IMR-90 (cell line): ENCODE results near the gene ANGPTL4. TPM values are rescaled to one million over a fixed set of nuclear protein-coding genes. Genes with fewer than 3 reads are reported as not detected.

Experiments used
- ATAC-seq: fragments of 200-7000 bp; cut with Tn5 transposase; 2 replicates; pipeline ENCODE4 v1.9.1; 2020; ENCODE audit warnings: low read depth, mild to moderate bottlenecking, moderate library complexity
- BruUV-seq: library from RNA; stranded (reverse); fragments of 400-500 nt; replicated peaks from 2 replicates; lab custom pipeline; 2021; lab: Mats Ljungman, UMichigan
- CTCF ChIA-PET: fragments of 300-600 bp; formaldehyde crosslinking; extraction: SDS; loops from one replicate; lab custom pipeline; 2021; ENCODE audit warnings: antibody characterized with exemption; lab: Yijun Ruan, JAX
- POLR2A ChIA-PET: fragments of 300-600 bp; sonication (Branson Sonifier 250); formaldehyde crosslinking; loops from one replicate; lab custom pipeline; 2022; ENCODE audit warnings: antibody characterized with exemption; ENCODE audit not compliant: unreplicated experiment; lab: Charles Lee
- DNase-seq: peaks from one replicate; pipeline ENCODE4 v3.0.0; 2013
- H2AFZ ChIP-seq: replicated peaks from 2 replicates; pipeline ENCODE3; 2013; ENCODE audit warnings: low read length, mild to moderate bottlenecking; ENCODE audit not compliant: poor library complexity
- H2AK5ac ChIP-seq: 2 replicates; pipeline ENCODE4 v1.6.1; 2013; ENCODE audit warnings: low read depth, low read length, inconsistent platforms
- H2AK9ac ChIP-seq: replicated peaks from 2 replicates; pipeline ENCODE3; 2013; ENCODE audit warnings: mild to moderate bottlenecking, low read depth, low read length, moderate library complexity; ENCODE audit not compliant: poor library complexity
- H2BK120ac ChIP-seq: 2 replicates; pipeline ENCODE4 v1.6.1; 2013; ENCODE audit warnings: low read depth, low read length, inconsistent platforms
- H2BK15ac ChIP-seq: 3 replicates; pipeline ENCODE4 v1.6.1; 2013; ENCODE audit warnings: low read depth, low read length, inconsistent platforms
- H2BK20ac ChIP-seq: 2 replicates; pipeline ENCODE4 v1.6.1; 2013; ENCODE audit warnings: low read depth, mild to moderate bottlenecking, inconsistent platforms, low read length, moderate library complexity
- H2BK5ac ChIP-seq: 2 replicates; pipeline ENCODE4 v1.6.1; 2013; ENCODE audit warnings: mild to moderate bottlenecking, low read depth, low read length, inconsistent platforms; ENCODE audit not compliant: poor library complexity, severe bottlenecking
- H3K14ac ChIP-seq: replicated peaks from 2 replicates; pipeline ENCODE4 v1.6.1; 2013; ENCODE audit warnings: low read depth, low read length, inconsistent platforms
- H3K18ac ChIP-seq: 2 replicates; pipeline ENCODE4 v1.6.1; 2013; ENCODE audit warnings: low read depth, low read length, control low read depth
- H3K23ac ChIP-seq: 2 replicates; pipeline ENCODE4 v1.6.1; 2013; ENCODE audit warnings: low read depth, low read length, inconsistent platforms
- H3K27ac ChIP-seq: 2 replicates; pipeline ENCODE4 v1.5.1; 2013; ENCODE audit warnings: mild to moderate bottlenecking, control low read depth, low read length; ENCODE audit not compliant: insufficient read depth
- H3K27me3 ChIP-seq: 2 replicates; pipeline ENCODE4 v1.6.1; 2013; ENCODE audit warnings: low read length; ENCODE audit not compliant: control insufficient read depth, insufficient read depth
- H3K36me3 ChIP-seq: 2 replicates; pipeline ENCODE4 v1.6.1; 2013; ENCODE audit warnings: low read length, mixed read lengths; ENCODE audit not compliant: control insufficient read depth, insufficient read depth
- H3K4ac ChIP-seq: 2 replicates; pipeline ENCODE4 v1.6.1; 2013; ENCODE audit warnings: low read depth, low read length, inconsistent platforms
- H3K4me1 ChIP-seq: 2 replicates; pipeline ENCODE4 v1.6.1; 2013; ENCODE audit warnings: low read length, mixed read lengths; ENCODE audit not compliant: control insufficient read depth, insufficient read depth
- H3K4me2 ChIP-seq: 2 replicates; pipeline ENCODE4 v1.6.1; 2013; ENCODE audit warnings: low read depth, mild to moderate bottlenecking, control low read depth, low read length, moderate library complexity
- H3K4me3 ChIP-seq: 2 replicates; pipeline ENCODE4 v1.5.1; 2013; ENCODE audit warnings: low read depth, mild to moderate bottlenecking, control low read depth, low read length, moderate library complexity; ENCODE audit not compliant: insufficient read depth
- H3K56ac ChIP-seq: 2 replicates; pipeline ENCODE4 v1.6.1; 2013; ENCODE audit warnings: low read length, inconsistent platforms; ENCODE audit not compliant: insufficient read depth; ENCODE audit errors: extremely low read depth
- H3K79me1 ChIP-seq, 2 experiments: 2 replicates each; pipeline ENCODE4 v1.6.1; 2013; ENCODE audit warnings: low read length in 2 of 2, inconsistent platforms in 1 of 2, low read depth in 1 of 2
- H3K9ac ChIP-seq: 2 replicates; pipeline ENCODE4 v1.6.1; 2013; ENCODE audit warnings: low read depth, low read length, control low read depth
- H3K9me1 ChIP-seq: 2 replicates; pipeline ENCODE4 v1.6.1; 2013; ENCODE audit warnings: low read length, inconsistent platforms; ENCODE audit not compliant: insufficient read depth
- H3K9me3 ChIP-seq: 2 replicates; pipeline ENCODE4 v1.6.1; 2013; ENCODE audit warnings: low read length; ENCODE audit not compliant: control insufficient read depth, insufficient read depth
- H4K20me1 ChIP-seq: 2 replicates; pipeline ENCODE4 v1.6.1; 2013; ENCODE audit warnings: low read length, inconsistent platforms; ENCODE audit not compliant: insufficient read depth
- H4K5ac ChIP-seq: 2 replicates; pipeline ENCODE4 v1.6.1; 2013; ENCODE audit warnings: mild to moderate bottlenecking, low read depth, low read length, control low read depth
- H4K8ac ChIP-seq, 2 experiments: 2 replicates each; pipeline ENCODE4 v1.6.1; 2013; ENCODE audit warnings: low read depth in 2 of 2, low read length in 2 of 2, control low read depth in 1 of 2, inconsistent platforms in 1 of 2
- H4K91ac ChIP-seq: 2 replicates; pipeline ENCODE4 v1.6.1; 2013; ENCODE audit warnings: low read depth, low read length, inconsistent platforms; ENCODE audit not compliant: insufficient read depth
- BHLHE40 ChIP-seq: fragments of 150-350 bp; IDR thresholded peaks from 2 replicates; pipeline ENCODE4 v1.6.1; 2016; ENCODE audit warnings: mild to moderate bottlenecking, low read depth, low read length
- CEBPB ChIP-seq: IDR thresholded peaks from 2 replicates; pipeline ENCODE4 v1.6.1; 2012; ENCODE audit warnings: low read depth, low read length, improper control_type of control experiment
- CHD1 ChIP-seq: IDR thresholded peaks from 2 replicates; pipeline ENCODE4 v1.6.1; 2012; ENCODE audit warnings: low read depth, low read length, improper control_type of control experiment
- FOS ChIP-seq: fragments of 150-350 bp; IDR thresholded peaks from 2 replicates; pipeline ENCODE4 v1.6.1; 2016; ENCODE audit warnings: low read depth, low read length
- MAFK ChIP-seq: IDR thresholded peaks from 2 replicates; pipeline ENCODE4 v1.6.1; 2012; ENCODE audit warnings: low read depth, low read length, improper control_type of control experiment
- MAZ ChIP-seq: IDR thresholded peaks from 2 replicates; pipeline ENCODE4 v1.6.1; 2012; ENCODE audit warnings: low read depth, mild to moderate bottlenecking, low read length, improper control_type of control experiment, moderate library complexity, borderline replicate concordance
- MXI1 ChIP-seq: IDR thresholded peaks from 2 replicates; pipeline ENCODE4 v1.6.1; 2012; ENCODE audit warnings: low read depth, mild to moderate bottlenecking, low read length, moderate library complexity, borderline replicate concordance
- NFE2L2 ChIP-seq: fragments of 150-350 bp; IDR thresholded peaks from 2 replicates; pipeline ENCODE4 v1.6.1; 2016; ENCODE audit warnings: low read depth, mild to moderate bottlenecking, low read length
- POLR2A ChIP-seq: IDR thresholded peaks from 2 replicates; pipeline ENCODE4 v1.6.1; 2012; ENCODE audit warnings: mild to moderate bottlenecking, low read depth, low read length
- RAD21 ChIP-seq: IDR thresholded peaks from 2 replicates; pipeline ENCODE4 v1.6.1; 2012; ENCODE audit warnings: low read length, improper control_type of control experiment
- RFX5 ChIP-seq: IDR thresholded peaks from 2 replicates; pipeline ENCODE4 v1.8.0; 2012; ENCODE audit warnings: low read depth, mild to moderate bottlenecking, low read length, moderate library complexity
- SMC3 ChIP-seq: fragments of 150-350 bp; IDR thresholded peaks from 2 replicates; pipeline ENCODE4 v1.6.1; 2016; ENCODE audit warnings: low read depth, mild to moderate bottlenecking, antibody characterized with exemption, low read length, moderate library complexity
- WGBS, 2 experiments: methylation state at CpG; one replicate each; pipeline versions ENCODE4 v1.1.5 to v1.1.7; 2013; ENCODE audit warnings: missing lambda C conversion rate in 2 of 2; ENCODE audit not compliant: insufficient read length in 1 of 2; ENCODE audit errors: extremely low coverage in 2 of 2; 5-methylcytosine and 5-hydroxymethylcytosine counted together
- dilution Hi-C: fragments of 300-500 bp; cut with HindIII; formaldehyde crosslinking; loops from one replicate; pipeline ENCODE4 v1.14.3; 2018; ENCODE audit warnings: low sequenced_read_pairs; ENCODE audit not compliant: unreplicated experiment
- in situ Hi-C: fragments of 300-500 bp; cut with MboI; formaldehyde crosslinking; loops from 3 replicates; pipeline ENCODE4 v1.14.3; 2019; ENCODE audit warnings: low sequenced_read_pairs, inconsistent platforms, mixed read lengths
- intact Hi-C: fragments of 100-400 bp; cut with micrococcal nuclease; formaldehyde crosslinking; loops from 2 replicates; pipeline ENCODE4 v1.10.0; 2022
- polyA plus RNA-seq, 3 experiments: library from polyadenylated mRNA; depleted of rRNA; stranded (reverse); fragments of >200 nt; gene quantifications; 2 replicates each; pipeline ENCODE4 v1.2.3, GENCODE V29; 2012; ENCODE audit warnings: low replicate concordance in 1 of 3
- total RNA-seq: library from RNA; depleted of rRNA; stranded (reverse); fragments of >200 nt; gene quantifications from 2 replicates; pipeline ENCODE4 v1.2.3, GENCODE V29; 2012
- TF ChIP-seq, protein P1 (sequence below): fragments of 150-350 bp; IDR thresholded peaks from 2 replicates; pipeline ENCODE4 v1.6.1; 2017; ENCODE audit warnings: mild to moderate bottlenecking, antibody characterized with exemption, low read length, low read depth
- TF ChIP-seq, protein P2 (sequence below): fragments of 150-350 bp; IDR thresholded peaks from 2 replicates; pipeline ENCODE4 v1.6.1; 2016; ENCODE audit warnings: low read depth, mild to moderate bottlenecking, low read length, moderate library complexity, borderline replicate concordance
- TF ChIP-seq, protein P3 (sequence below): conservative IDR thresholded peaks from 2 replicates; pipeline ENCODE4 v1.5.1; 2012; ENCODE audit warnings: mild to moderate bottlenecking, low read depth, low read length, improper control_type of control experiment

ANGPTL4 gene
- total and polyA plus RNA-seq, 2 of the 4 experiments (the other 2 are of a cell fraction), result 1.4 to 19.1 TPM

DNA sequence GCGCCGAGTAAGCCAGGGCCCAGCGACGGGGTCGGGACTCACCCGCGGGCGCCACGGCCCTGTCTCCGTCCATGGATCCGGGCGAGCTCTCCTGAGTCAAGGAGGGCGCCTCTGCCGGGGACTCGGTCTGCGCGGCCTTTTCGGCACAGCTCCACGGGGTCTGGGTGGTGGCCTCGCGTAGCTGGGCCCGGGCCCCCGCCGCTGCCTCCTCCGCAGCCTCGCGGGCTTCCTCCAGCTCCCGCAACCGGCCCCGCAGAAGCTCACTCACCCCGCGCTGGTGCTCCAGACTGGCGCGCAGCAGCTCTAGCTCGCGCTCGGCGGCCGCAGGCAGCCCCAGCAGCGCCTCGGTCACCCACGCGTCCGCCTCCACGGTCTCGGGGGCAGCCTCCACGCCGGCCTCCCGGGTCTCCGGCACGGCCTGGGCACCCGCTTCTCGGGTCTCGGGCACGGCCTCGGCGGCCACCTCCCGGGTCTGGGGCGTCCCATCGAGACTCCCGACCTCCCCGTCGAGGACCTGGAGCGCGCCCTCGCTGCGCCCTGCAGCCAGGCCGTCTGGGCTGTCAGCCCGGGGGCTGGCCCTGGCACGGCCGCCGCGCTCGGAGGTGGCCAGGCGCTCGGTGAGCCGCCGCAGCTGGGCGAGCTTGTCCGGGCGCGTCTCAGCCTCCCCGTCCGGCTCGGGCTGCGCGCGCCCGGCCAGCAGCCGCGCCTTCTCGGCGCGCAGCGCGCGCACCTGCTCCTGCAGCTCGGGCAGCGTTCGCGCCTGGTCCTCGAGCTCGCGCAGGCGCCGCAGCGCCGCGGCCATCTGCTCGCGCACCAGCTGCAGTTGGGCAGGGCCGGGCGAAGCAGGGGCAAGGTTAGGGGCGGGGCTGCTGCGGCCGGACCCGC is 29.3 kb upstream of the ANGPTL4 start:
- Histone ChIP-seq H4K5ac (no peak overlapping the region), H4K8ac (no peak overlapping the region), H2AK5ac (no peak overlapping the region), H2BK120ac (no peak overlapping the region), H3K23ac (no peak overlapping the region), H3K27me3 (peaks cover 48% of the 10 kb centered on the region), H3K4me2 (peak overlapping the region; percentile 57), H3K14ac (no peak overlapping the region), H3K4ac (no peak overlapping the region), H3K4me1 (no peaks in the 10 kb centered on the region), H2BK20ac (no peak overlapping the region), H3K79me1 (no peaks in the 10 kb centered on the region), H3K36me3 (no peaks in the 10 kb centered on the region), H3K9me1 (no peaks in the 10 kb centered on the region), H3K56ac (no peak overlapping the region), H3K9me3 (no peaks in the 10 kb centered on the region), H3K18ac (no peak overlapping the region), H2BK5ac (no peak overlapping the region), H3K4me3 (peak overlapping the region; percentile 40), H2AK9ac (no peak overlapping the region), H4K20me1 (no peaks in the 10 kb centered on the region), H2BK15ac (no peak overlapping the region), H4K91ac (no peak overlapping the region), H3K27ac (no peak overlapping the region), H2AFZ (peak overlapping the region; percentile 72), H3K9ac (no peak overlapping the region)
- in situ Hi-C loops, result no loop called here
- peak; percentile 74 for DNase-seq
- peak; percentile 83 for ATAC-seq
- intact Hi-C loops, result no loop called here
- 4% methylated on average over 82 of the region's 117 CpGs; no CpG with 5 or more reads in 1 of the 2 experiments for WGBS, 2 experiments
- ChIA-PET CTCF (interaction anchor here (1.1 kb wide), 1 partner anchor 145 kb away, joined by 3 read pairs; no protein-coding TSS in a partner anchor), POLR2A (no interaction called here)
- BruUV-seq, result no TSS peak
- dilution Hi-C loops, result no loop called here
- TF ChIP-seq, protein P1, sequence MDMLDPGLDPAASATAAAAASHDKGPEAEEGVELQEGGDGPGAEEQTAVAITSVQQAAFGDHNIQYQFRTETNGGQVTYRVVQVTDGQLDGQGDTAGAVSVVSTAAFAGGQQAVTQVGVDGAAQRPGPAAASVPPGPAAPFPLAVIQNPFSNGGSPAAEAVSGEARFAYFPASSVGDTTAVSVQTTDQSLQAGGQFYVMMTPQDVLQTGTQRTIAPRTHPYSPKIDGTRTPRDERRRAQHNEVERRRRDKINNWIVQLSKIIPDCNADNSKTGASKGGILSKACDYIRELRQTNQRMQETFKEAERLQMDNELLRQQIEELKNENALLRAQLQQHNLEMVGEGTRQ, result no peak
- TF ChIP-seq MAFK (no peak), SMC3 (no peak), CHD1 (no peak), MAZ (no peak), CEBPB (no peak), NFE2L2 (no peak), BHLHE40 (no peak), RAD21 (no peak), POLR2A (no peak), FOS (no peak), RFX5 (no peak), MXI1 (no peak)
- TF ChIP-seq, protein P2, sequence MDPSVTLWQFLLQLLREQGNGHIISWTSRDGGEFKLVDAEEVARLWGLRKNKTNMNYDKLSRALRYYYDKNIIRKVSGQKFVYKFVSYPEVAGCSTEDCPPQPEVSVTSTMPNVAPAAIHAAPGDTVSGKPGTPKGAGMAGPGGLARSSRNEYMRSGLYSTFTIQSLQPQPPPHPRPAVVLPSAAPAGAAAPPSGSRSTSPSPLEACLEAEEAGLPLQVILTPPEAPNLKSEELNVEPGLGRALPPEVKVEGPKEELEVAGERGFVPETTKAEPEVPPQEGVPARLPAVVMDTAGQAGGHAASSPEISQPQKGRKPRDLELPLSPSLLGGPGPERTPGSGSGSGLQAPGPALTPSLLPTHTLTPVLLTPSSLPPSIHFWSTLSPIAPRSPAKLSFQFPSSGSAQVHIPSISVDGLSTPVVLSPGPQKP, result no peak
- TF ChIP-seq, protein P3, sequence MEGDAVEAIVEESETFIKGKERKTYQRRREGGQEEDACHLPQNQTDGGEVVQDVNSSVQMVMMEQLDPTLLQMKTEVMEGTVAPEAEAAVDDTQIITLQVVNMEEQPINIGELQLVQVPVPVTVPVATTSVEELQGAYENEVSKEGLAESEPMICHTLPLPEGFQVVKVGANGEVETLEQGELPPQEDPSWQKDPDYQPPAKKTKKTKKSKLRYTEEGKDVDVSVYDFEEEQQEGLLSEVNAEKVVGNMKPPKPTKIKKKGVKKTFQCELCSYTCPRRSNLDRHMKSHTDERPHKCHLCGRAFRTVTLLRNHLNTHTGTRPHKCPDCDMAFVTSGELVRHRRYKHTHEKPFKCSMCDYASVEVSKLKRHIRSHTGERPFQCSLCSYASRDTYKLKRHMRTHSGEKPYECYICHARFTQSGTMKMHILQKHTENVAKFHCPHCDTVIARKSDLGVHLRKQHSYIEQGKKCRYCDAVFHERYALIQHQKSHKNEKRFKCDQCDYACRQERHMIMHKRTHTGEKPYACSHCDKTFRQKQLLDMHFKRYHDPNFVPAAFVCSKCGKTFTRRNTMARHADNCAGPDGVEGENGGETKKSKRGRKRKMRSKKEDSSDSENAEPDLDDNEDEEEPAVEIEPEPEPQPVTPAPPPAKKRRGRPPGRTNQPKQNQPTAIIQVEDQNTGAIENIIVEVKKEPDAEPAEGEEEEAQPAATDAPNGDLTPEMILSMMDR, result no peak
